ENCODE results near the gene MT2A. TPM values are rescaled to one million over a fixed set of nuclear protein-coding genes. Genes with fewer than 3 reads are reported as not detected.

MT2A gene
- total RNA-seq, 1 donor from 2014 or later = 18.6 TPM

Other genes starting within 250 kb of the MT2A start
- gene AMFR, start 183.0 kb upstream of the MT2A start, total RNA-seq = 220 and 233 TPM in 2 replicates
- gene NUDT21, start 157.3 kb upstream of the MT2A start, total RNA-seq = 46.5 and 48.6 TPM in 2 replicates
- gene OGFOD1, start 157.0 kb upstream of the MT2A start, total RNA-seq = 68.9 and 79.0 TPM in 2 replicates
- gene BBS2, start 88.6 kb upstream of the MT2A start, total RNA-seq = 27.2 and 32.9 TPM in 2 replicates
- gene MT4, start 43.5 kb upstream of the MT2A start, total RNA-seq = not detected in 2 replicates
- gene MT3, start 19.1 kb upstream of the MT2A start, total RNA-seq = not detected in 2 replicates
- gene MT1E, start 17.2 kb downstream of the MT2A start, total RNA-seq = 24.7 and 26.6 TPM in 2 replicates
- not detected in 2 replicates for gene MT1M, start 24.1 kb downstream of the MT2A start, total RNA-seq
- gene MT1A, start 30.1 kb downstream of the MT2A start, total RNA-seq = not detected in 2 replicates
- gene MT1B, start 43.3 kb downstream of the MT2A start, total RNA-seq = not detected in 2 replicates
- not detected in 2 replicates for gene MT1F, start 49.4 kb downstream of the MT2A start, total RNA-seq
- not detected in 2 replicates for gene MT1G, start 59.5 kb downstream of the MT2A start, total RNA-seq
- not detected in 2 replicates for gene MT1H, start 61.2 kb downstream of the MT2A start, total RNA-seq
- 14.8 and 74.1 TPM in 2 replicates for gene MT1X, start 73.9 kb downstream of the MT2A start, total RNA-seq
- gene NUP93, start 121.5 kb downstream of the MT2A start, total RNA-seq = 114 and 151 TPM in 2 replicates

All from myocyte (in vitro differentiated cells).